ENCODE data around the gene IDS. TPM values are rescaled to one million over a fixed set of nuclear protein-coding genes. Genes with fewer than 3 reads are reported as not detected.
"Not testable (repeated sequence)": the region's sequence is repeated elsewhere in the genome, so short reads cannot be mapped to it uniquely, and the experiment has no call there.

IDS gene
- total and polyA plus RNA-seq, 4 donors = 5.3 to 21.9 (median 15.4) TPM

DNA sequence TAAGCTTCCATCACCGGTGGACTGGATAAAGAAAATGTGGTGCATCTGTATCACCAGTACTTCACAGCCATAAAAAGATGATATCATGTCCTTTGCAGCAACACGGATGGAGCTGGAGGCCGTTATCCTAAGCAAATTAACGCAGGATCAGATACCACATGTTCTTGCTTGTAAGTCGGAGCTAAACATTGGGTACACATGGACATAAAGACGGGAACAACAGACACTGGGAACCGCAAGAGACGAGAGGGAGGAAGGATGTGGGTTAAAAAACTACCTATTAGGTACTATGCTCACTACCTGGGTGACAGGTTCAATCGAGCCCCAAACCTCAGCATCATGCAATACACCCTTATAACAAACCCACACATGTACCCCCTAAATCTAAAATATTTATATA, 16.3 kb upstream of the IDS start:
- Histone ChIP-seq H3K4me1 (ENCODE audit: control insufficient read depth in 4 of 4, insufficient read depth in 4 of 4, low read length in 3 of 4) (peaks cover 0 to 4% (median 0%) of the 10 kb centered on the region in 4 donors), H3K9me3 (ENCODE audit: control insufficient read depth in 4 of 4, low read length in 3 of 4) (no peaks in the 10 kb centered on the region), H3K27ac (ENCODE audit: low read depth in 1 of 2, low read length in 2 of 2) (no peak overlapping the region), H3K27me3 (ENCODE audit: control insufficient read depth in 4 of 4, insufficient read depth in 4 of 4, low read length in 3 of 4) (no peaks in the 10 kb centered on the region), H3K9ac (ENCODE audit: low read depth in 1 of 2, low read length in 2 of 2) (no peak overlapping the region), H3K36me3 (ENCODE audit: control insufficient read depth in 4 of 4, insufficient read depth in 3 of 4, low read depth in 1 of 4, low read length in 3 of 4) (no peaks in the 10 kb centered on the region), H3K4me3 (ENCODE audit: low read depth in 1 of 3, low read length in 3 of 3) (no peak overlapping the region)
- no peak for DNase-seq (ENCODE audit: low spot score)
- 80% methylated on average over 9 of the region's 9 CpGs for WGBS
- TF ChIP-seq HNF4A (conservative IDR thresholded peaks at IDR 0.05) = no peak
- no peak for TF ChIP-seq ATF3 (IDR thresholded peaks at IDR 0.05)
- no peak for TF ChIP-seq GABPA (IDR thresholded peaks at IDR 0.05 in 1 of 2, conservative IDR thresholded peaks at IDR 0.05 in 1 of 2)
- TF ChIP-seq RXRA (IDR thresholded peaks at IDR 0.05) = no peak
- no peak for TF ChIP-seq HNF4G (IDR thresholded peaks at IDR 0.05)
- no peak for TF ChIP-seq YY1 (IDR thresholded peaks at IDR 0.05)
- TF ChIP-seq JUND (IDR thresholded peaks at IDR 0.05) = no peak
- TF ChIP-seq RAD21 (IDR thresholded peaks at IDR 0.05) = no peak
- no peak for TF ChIP-seq FOXA2 (IDR thresholded peaks at IDR 0.05)
- TF ChIP-seq, protein P1, sequence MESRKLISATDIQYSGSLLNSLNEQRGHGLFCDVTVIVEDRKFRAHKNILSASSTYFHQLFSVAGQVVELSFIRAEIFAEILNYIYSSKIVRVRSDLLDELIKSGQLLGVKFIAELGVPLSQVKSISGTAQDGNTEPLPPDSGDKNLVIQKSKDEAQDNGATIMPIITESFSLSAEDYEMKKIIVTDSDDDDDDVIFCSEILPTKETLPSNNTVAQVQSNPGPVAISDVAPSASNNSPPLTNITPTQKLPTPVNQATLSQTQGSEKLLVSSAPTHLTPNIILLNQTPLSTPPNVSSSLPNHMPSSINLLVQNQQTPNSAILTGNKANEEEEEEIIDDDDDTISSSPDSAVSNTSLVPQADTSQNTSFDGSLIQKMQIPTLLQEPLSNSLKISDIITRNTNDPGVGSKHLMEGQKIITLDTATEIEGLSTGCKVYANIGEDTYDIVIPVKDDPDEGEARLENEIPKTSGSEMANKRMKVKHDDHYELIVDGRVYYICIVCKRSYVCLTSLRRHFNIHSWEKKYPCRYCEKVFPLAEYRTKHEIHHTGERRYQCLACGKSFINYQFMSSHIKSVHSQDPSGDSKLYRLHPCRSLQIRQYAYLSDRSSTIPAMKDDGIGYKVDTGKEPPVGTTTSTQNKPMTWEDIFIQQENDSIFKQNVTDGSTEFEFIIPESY (IDR thresholded peaks at IDR 0.05) = no peak
- no peak for TF ChIP-seq CTCF (IDR thresholded peaks at IDR 0.05; ENCODE audit: low read depth, low read length, missing input control)
- TF ChIP-seq, protein P2, sequence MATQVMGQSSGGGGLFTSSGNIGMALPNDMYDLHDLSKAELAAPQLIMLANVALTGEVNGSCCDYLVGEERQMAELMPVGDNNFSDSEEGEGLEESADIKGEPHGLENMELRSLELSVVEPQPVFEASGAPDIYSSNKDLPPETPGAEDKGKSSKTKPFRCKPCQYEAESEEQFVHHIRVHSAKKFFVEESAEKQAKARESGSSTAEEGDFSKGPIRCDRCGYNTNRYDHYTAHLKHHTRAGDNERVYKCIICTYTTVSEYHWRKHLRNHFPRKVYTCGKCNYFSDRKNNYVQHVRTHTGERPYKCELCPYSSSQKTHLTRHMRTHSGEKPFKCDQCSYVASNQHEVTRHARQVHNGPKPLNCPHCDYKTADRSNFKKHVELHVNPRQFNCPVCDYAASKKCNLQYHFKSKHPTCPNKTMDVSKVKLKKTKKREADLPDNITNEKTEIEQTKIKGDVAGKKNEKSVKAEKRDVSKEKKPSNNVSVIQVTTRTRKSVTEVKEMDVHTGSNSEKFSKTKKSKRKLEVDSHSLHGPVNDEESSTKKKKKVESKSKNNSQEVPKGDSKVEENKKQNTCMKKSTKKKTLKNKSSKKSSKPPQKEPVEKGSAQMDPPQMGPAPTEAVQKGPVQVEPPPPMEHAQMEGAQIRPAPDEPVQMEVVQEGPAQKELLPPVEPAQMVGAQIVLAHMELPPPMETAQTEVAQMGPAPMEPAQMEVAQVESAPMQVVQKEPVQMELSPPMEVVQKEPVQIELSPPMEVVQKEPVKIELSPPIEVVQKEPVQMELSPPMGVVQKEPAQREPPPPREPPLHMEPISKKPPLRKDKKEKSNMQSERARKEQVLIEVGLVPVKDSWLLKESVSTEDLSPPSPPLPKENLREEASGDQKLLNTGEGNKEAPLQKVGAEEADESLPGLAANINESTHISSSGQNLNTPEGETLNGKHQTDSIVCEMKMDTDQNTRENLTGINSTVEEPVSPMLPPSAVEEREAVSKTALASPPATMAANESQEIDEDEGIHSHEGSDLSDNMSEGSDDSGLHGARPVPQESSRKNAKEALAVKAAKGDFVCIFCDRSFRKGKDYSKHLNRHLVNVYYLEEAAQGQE (IDR thresholded peaks at IDR 0.05) = no peak

GRCh38 chrX:149520636-149521277, 15.7 kb upstream of the IDS start:
- not testable (repeated sequence) for H3K4me3 ChIP-seq (ENCODE audit: low read depth in 1 of 3, low read length in 3 of 3); H3K9ac ChIP-seq (ENCODE audit: low read depth in 1 of 2, low read length in 2 of 2); DNase-seq (ENCODE audit: low spot score); H3K9me3 ChIP-seq (ENCODE audit: control insufficient read depth in 4 of 4, low read length in 3 of 4); H3K4me1 ChIP-seq (ENCODE audit: control insufficient read depth in 4 of 4, insufficient read depth in 4 of 4, low read length in 3 of 4); H3K27me3 ChIP-seq (ENCODE audit: control insufficient read depth in 4 of 4, insufficient read depth in 4 of 4, low read length in 3 of 4); H3K27ac ChIP-seq (ENCODE audit: low read depth in 1 of 2, low read length in 2 of 2); H3K36me3 ChIP-seq (ENCODE audit: control insufficient read depth in 4 of 4, insufficient read depth in 3 of 4, low read depth in 1 of 4, low read length in 3 of 4)
- WGBS = 77% methylated on average over 3 of the region's 3 CpGs
